ENCODE results near the gene MEGF6.

GRCh38 chr1:3541936-3542335 is 69.4 kb downstream of the MEGF6 start:
- no peak for TF ChIP-seq POLR2A (IDR thresholded peaks at IDR 0.05)
- TF ChIP-seq, protein P1, sequence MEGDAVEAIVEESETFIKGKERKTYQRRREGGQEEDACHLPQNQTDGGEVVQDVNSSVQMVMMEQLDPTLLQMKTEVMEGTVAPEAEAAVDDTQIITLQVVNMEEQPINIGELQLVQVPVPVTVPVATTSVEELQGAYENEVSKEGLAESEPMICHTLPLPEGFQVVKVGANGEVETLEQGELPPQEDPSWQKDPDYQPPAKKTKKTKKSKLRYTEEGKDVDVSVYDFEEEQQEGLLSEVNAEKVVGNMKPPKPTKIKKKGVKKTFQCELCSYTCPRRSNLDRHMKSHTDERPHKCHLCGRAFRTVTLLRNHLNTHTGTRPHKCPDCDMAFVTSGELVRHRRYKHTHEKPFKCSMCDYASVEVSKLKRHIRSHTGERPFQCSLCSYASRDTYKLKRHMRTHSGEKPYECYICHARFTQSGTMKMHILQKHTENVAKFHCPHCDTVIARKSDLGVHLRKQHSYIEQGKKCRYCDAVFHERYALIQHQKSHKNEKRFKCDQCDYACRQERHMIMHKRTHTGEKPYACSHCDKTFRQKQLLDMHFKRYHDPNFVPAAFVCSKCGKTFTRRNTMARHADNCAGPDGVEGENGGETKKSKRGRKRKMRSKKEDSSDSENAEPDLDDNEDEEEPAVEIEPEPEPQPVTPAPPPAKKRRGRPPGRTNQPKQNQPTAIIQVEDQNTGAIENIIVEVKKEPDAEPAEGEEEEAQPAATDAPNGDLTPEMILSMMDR (IDR thresholded peaks at IDR 0.05): no peak
